CD4-positive, alpha-beta T cell treated with Interferon alpha-2 for 1 hour (primary cell): Measurements from ENCODE around the gene PRX.
A peak's percentile ranks its signal among the peaks of the same experiment; 100 is the strongest.
"Not testable (repeated sequence)": the region's sequence is repeated elsewhere in the genome, so short reads cannot be mapped to it uniquely, and the experiment has no call there.

Source experiments
- DNase-seq, 2 donors: peaks; one replicate each; pipeline ENCODE4 v3.0.0-alpha.2; 2020 to 2022

The PRX gene

DNA sequence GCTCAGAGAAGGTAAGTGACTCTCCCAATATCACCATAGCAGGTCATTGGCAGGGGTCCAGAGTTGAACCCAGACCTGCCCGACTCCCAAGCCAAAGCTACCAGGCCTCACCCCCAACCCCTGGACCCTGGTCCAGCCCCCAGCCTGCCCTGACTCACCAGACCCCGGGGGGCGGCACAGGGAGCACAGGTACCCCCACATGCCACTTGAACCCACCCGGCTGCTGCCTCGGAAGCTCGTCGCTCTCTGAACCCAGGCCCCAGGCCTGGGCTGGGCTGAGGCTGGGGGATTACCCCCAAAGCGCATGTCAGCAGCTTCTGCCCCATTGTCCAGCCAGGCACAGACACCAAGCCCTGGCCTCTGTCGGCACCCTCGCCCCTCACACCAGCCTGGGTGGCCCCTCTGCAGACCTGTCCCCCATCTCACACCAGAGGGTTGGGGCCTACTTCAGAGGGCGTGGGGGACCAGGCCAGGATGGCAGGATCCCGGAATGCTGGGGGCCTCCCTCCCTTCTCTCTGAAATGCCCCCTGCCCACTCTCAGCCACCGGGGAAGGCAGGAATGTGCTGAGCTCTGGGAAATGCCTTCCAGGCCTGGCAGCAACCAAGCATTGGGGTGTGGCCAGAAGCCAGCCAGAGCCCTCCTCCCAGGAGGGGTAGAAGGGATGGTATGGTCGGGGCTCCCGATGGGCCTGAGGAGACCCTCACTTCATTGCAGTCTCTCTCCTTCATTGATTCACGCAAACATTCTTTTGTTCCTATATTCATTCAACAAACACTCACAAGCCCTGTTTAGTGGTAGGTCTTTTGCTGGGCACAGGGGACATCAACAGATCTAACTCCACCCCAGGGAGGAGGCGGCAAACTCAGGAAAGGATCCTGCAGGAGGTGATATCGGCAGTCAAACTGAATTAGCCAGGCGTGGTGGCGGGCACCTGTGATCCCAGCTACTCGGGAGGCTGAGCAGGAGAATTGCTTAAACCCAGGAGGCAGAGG lies 1.7 kb upstream of the PRX start:
- no peak for DNase-seq

- no peak for DNase-seq
Measured at GRCh38 chr19:40412866-40413265, 312 bp downstream of the PRX start.

- DNase-seq: no peak
Measured at GRCh38 chr19:40411958-40412499, 1.1 kb downstream of the PRX start.

- DNase-seq: no peak
Measured at GRCh38 chr19:40411125-40411842, 1.9 kb downstream of the PRX start.

- DNase-seq: no peak
Measured at GRCh38 chr19:40410030-40410389, 3.2 kb downstream of the PRX start.

DNA sequence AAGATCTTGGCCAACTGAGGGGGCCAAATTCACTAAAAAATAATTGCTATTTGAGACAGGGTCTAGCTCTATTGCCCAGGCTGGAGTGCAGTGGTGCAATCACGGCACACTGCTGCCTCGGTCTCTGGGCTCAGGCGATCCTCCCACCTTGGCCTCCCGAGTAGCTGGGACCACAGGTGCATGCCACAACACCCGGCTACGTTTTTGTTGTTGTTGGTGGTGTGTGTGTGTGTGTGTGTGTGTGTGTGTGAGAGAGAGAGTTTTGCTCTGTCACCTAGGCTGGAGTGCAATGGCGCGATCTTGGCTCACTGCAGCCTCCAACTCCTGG lies 4.6 kb downstream of the PRX start:
- DNase-seq: not testable (repeated sequence)

- DNase-seq: no peak
Measured at GRCh38 chr19:40407714-40408597, 5.2 kb downstream of the PRX start.

- peak; percentile 86 to 88 for DNase-seq
Measured at GRCh38 chr19:40403262-40403984, 9.8 kb downstream of the PRX start.

GRCh38 chr19:40400559-40400958 lies 12.6 kb downstream of the PRX start:
- no peak for DNase-seq

DNA sequence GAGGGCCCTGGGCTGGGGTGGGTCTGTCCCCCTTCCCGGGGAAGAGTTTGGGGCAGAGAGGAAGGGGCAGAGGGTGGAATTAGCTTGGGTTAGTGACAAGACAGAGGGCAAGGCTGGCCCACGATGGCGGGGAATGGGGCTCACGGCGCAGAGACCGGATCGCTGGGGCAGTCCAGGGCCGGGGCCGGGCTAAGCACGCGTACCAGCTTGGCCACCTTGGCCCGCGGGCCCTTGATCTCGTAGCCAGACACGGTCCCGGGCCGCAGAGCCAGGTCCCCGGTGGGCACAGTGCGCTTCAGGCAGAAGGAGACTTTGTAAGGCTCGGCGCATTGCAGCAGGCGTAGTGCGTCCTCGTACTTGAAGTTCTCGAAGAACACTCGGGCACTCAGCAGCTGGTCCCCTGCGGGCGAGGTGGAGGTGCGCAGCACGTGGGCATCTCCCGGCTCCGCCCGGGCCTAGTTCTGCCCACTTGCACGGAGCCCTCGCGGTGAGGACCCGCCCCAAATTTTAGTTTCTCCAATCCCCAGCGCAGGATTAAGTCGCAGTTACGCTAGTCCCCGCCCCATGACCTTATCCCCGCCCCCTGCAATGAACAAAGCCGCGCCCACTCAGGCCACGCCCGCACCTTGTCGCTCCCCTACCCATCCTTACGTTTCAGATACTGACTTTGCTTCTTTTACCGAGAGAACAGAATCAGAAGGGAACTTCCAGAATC lies 14.6 kb downstream of the PRX start:
- peak; percentile 77 to 83 for DNase-seq

DNA sequence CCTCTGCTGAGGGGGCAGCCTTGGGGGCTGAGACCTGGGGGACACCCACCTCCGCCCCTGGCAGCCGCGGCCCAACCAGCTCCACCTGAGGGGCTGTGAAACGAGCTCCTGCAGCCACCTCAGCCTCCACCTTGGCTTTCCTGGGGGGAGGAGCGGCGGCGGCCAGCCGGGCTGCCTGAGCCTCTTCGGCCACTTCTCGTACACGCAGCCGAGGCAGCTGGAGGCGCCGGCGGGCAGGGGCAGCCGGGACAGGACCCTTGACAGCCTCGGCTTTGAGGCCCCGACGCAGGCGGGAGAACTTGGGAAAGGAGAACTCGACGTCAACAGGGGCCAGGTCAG lies 15.6 kb downstream of the PRX start:
- no peak for DNase-seq

GRCh38 chr19:40396886-40397567 lies 16.2 kb downstream of the PRX start:
- no peak for DNase-seq

DNA sequence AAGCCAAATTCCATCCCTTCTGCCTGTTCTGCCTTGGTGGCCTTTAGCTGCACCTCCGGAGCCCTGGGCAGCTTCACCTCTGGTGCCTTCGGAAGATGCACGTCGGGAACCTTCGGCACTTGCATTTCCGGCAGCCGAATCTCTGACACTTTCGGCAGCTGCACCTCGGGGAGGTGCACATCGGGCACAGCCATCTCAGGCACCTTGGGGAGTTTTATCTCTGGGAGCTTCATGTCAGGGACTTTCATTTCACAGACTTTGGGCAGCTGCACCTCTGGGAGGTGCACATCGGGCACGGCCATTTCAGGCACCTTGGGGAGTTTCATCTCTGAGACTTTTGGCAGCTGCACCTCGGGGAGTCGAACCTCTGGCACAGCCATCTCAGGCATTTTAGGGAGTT lies 17.2 kb downstream of the PRX start:
- DNase-seq: no peak

DNA sequence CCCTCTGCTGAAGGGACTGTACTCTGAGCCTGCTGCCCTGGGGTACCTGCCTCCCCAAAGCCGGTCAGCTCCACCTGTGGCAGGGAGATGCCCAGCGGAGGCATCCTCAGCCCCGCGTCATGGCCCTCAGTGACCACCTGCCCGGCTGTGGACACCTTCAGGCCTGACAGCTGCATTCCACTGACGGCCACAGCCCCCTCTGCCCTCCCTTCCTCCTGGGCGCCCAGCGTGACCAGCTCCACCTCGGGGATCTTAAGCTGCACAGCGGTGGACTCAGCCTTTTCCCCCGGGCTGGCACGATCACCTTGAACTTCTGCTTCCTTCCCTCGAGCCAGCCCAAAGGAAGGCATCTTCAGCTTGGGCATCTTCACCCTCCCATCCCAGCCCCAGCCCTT lies 18.4 kb downstream of the PRX start:
- DNase-seq: no peak

DNA sequence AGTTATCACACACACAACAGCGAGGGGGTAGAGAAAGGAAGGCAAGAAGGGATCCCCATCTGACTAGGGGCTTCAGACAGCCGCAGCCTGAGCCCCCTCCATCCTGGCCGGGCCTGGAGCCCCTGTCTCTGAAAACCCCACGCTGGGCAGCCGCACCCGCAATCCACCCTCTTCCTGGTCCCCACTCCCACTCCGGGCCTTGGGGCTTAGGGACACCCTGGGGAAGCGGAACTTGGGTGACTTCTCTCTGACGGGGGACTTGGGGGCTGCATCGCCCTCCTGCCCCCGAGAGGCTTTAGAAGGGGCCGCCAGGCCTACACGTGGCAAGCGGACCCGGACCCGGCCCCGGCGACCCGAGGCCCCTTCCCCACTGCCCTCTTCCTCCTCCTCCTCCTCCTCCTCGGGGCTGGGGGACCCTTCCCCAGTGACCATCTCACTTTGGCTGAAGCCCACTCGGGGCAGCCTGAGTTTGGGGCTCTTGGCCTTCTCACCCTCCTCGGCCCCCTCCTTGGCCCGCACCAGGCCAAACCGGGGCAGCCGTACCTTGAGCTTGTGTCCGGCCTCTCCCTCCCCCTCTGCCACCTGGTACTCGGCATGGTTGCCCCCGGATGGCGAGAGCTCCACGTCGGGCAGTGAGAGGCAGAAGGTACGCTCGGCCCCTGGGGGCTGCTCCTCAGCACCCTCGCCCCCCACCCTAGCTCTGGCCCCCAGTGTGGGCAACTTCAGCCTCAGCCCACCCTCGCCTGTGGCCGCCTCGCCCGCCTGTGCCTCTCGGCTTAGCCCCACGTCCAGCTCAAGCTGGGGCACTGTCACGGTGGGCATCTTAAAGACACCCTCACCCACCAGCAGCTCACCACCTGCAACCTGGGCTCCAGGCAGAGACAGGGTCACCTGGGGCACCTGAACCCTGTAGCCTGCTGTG lies 19.0 kb downstream of the PRX start:
- no peak for DNase-seq

- DNase-seq: no peak
Measured at GRCh38 chr19:40392894-40393517, 20.2 kb downstream of the PRX start.

GRCh38 chr19:40392123-40392522 lies 21.1 kb downstream of the PRX start:
- no peak for DNase-seq

DNA sequence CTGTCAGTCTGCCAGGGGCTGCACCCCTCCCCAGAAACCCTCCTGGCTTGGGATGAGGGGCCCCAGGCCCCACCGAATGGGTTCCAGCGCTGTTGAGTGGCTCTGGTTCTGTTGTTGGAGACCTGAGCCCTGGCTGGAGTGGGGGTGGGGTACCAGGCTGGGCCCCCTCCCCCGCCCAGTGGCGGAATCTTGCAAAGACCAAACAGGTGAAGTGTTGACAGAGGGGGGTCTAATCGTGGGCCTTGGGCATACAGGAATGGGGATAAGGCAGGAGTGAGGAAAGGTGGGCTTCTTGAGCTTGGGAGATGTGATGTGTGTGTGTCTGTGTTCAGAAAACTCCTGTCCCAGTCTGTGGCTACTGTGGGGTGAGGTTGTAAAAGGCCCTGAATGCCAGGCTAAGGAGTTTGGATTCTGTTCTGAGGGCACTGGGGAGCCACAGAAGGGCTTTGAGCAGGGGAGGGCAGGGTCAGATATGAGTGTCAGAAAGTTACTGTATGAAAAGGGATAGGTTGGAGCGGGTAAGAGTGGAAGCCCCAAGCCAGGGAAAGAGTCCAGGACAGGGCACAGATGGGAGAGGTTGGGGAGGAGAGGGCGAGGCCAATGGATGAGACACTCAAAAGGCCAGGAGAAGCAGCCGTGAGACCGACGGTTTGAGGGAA lies 23.0 kb downstream of the PRX start, which contains the start of gene HIPK4:
HIPK4 (minus strand) TSS at position 98 of the 659 bp plus-strand sequence. CDS start 279 bp downstream, outside the sequence.
- no peak for DNase-seq
